Right atrium auricular region (tissue), 2 donors: ENCODE data around the gene CD79B. TPM values are rescaled to one million over a fixed set of nuclear protein-coding genes. Genes with fewer than 3 reads are reported as not detected.
"Not testable (repeated sequence)": the region's sequence is repeated elsewhere in the genome, so short reads cannot be mapped to it uniquely, and the experiment has no call there.

Source experiments
- DNase-seq: peaks from one replicate; pipeline ENCODE4 v3.0.0-alpha.2; 2019; ENCODE audit warnings: low spot score
- H3K27ac ChIP-seq, 2 donors: fragments of 200-600 bp; sonication (generic); 1 replicate in 1 of 2; 2 replicates in 1 of 2; pipeline ENCODE4 v1.5.1; 2016 to 2019
- H3K27me3 ChIP-seq, 2 donors: fragments of 200-600 bp; sonication (generic); one replicate each; pipeline versions ENCODE4 v1.5.1 to v1.6.0; 2017 to 2019
- H3K36me3 ChIP-seq: fragments of 200-600 bp; sonication (generic); one replicate; pipeline ENCODE4 v1.5.1; 2016
- H3K4me1 ChIP-seq, 2 donors: fragments of 200-600 bp; sonication (generic); one replicate each; pipeline versions ENCODE4 v1.5.1 to v1.6.0; 2017 to 2019
- H3K4me3 ChIP-seq, 2 donors: fragments of 200-600 bp; sonication (generic); 1 replicate in 1 of 2; 2 replicates in 1 of 2; pipeline ENCODE4 v1.5.1; 2017 to 2019; ENCODE audit warnings: mild to moderate bottlenecking in 1 of 2, moderate library complexity in 1 of 2
- H3K9me3 ChIP-seq, 2 donors: fragments of 200-600 bp; sonication (generic); one replicate each; pipeline ENCODE4 v1.5.1; 2019
- CTCF ChIP-seq, 2 donors: fragments of 200-600 bp; sonication (generic); IDR thresholded peaks; one replicate each; pipeline ENCODE4 v1.5.1; 2019; ENCODE audit warnings: antibody characterized with exemption in 2 of 2
- total RNA-seq, 2 donors: library from RNA; depleted of rRNA; stranded (reverse); fragments of >200 nt; gene quantifications; one replicate each; pipeline ENCODE4 v1.1.0, GENCODE V29; 2016

CD79B gene
- total RNA-seq, 2 donors from 2014 or later, result 2.2 to 7.3 TPM

GRCh38 chr17:63928966-63929695, 3.0 kb downstream of the CD79B start:
- DNase-seq, result no peak
- no peaks in the 10 kb centered on the region for H3K9me3 ChIP-seq
- TF ChIP-seq CTCF (IDR thresholded peaks at IDR 0.05), result no peak

GRCh38 chr17:63928172-63928666, 3.9 kb downstream of the CD79B start:
- Histone ChIP-seq H3K4me1 (peaks cover 0 to 20% of the 10 kb centered on the region in 2 donors), H3K27ac (no peak overlapping the region), H3K27me3 (no peaks in the 10 kb centered on the region), H3K9me3 (no peaks in the 10 kb centered on the region), H3K4me3 (no peak overlapping the region), H3K36me3 (no peaks in the 10 kb centered on the region)
- TF ChIP-seq CTCF (IDR thresholded peaks at IDR 0.05), result no peak
- DNase-seq, result no peak

More at GRCh38 chr17:63928966-63929695, 3.0 kb downstream of the CD79B start:
- H3K36me3 ChIP-seq, result no peaks in the 10 kb centered on the region
- H3K4me3 ChIP-seq, result no peak overlapping the region
- peaks cover 0 to 20% of the 10 kb centered on the region in 2 donors for H3K4me1 ChIP-seq
- H3K27ac ChIP-seq, result no peak overlapping the region
- H3K27me3 ChIP-seq, result no peaks in the 10 kb centered on the region

GRCh38 chr17:63927464-63928171, 4.5 kb downstream of the CD79B start:
- DNase-seq, result no peak
- Histone ChIP-seq H3K27me3 (no peaks in the 10 kb centered on the region), H3K4me3 (no peak overlapping the region), H3K36me3 (no peaks in the 10 kb centered on the region), H3K9me3 (no peaks in the 10 kb centered on the region), H3K4me1 (peaks cover 0 to 20% of the 10 kb centered on the region in 2 donors), H3K27ac (no peak overlapping the region)
- no peak for TF ChIP-seq CTCF (IDR thresholded peaks at IDR 0.05)

- no peaks in the 10 kb centered on the region for H3K36me3 ChIP-seq
- no peaks in the 10 kb centered on the region for H3K27me3 ChIP-seq
- TF ChIP-seq CTCF (IDR thresholded peaks at IDR 0.05), result no peak
- H3K9me3 ChIP-seq, result no peaks in the 10 kb centered on the region
- peaks cover 0 to 16% of the 10 kb centered on the region in 2 donors for H3K4me1 ChIP-seq
- no peak overlapping the region for H3K4me3 ChIP-seq
- DNase-seq, result no peak
- H3K27ac ChIP-seq, result no peak overlapping the region
Observed at GRCh38 chr17:63926164-63926563, 6.0 kb downstream of the CD79B start.

GRCh38 chr17:63925615-63926014, 6.5 kb downstream of the CD79B start:
- no peak for TF ChIP-seq CTCF (IDR thresholded peaks at IDR 0.05)
- Histone ChIP-seq H3K4me3 (no peak overlapping the region), H3K36me3 (no peaks in the 10 kb centered on the region), H3K9me3 (no peaks in the 10 kb centered on the region), H3K4me1 (peaks cover 0 to 11% of the 10 kb centered on the region in 2 donors), H3K27ac (no peak overlapping the region), H3K27me3 (no peaks in the 10 kb centered on the region)
- no peak for DNase-seq

- not testable (repeated sequence) for H3K27ac ChIP-seq, H3K36me3 ChIP-seq, H3K27me3 ChIP-seq, DNase-seq, H3K9me3 ChIP-seq, H3K4me3 ChIP-seq, H3K4me1 ChIP-seq
Observed at GRCh38 chr17:63922402-63922801, 9.7 kb downstream of the CD79B start.

GRCh38 chr17:63920779-63921178, 11.4 kb downstream of the CD79B start:
- H3K36me3 ChIP-seq, H3K9me3 ChIP-seq, H3K4me1 ChIP-seq, H3K27me3 ChIP-seq, H3K27ac ChIP-seq, H3K4me3 ChIP-seq, DNase-seq: not testable (repeated sequence)

- H3K4me3 ChIP-seq, DNase-seq, H3K36me3 ChIP-seq, H3K9me3 ChIP-seq, H3K4me1 ChIP-seq, H3K27me3 ChIP-seq, H3K27ac ChIP-seq: not testable (repeated sequence)
Observed at GRCh38 chr17:63920050-63920449, 12.1 kb downstream of the CD79B start.
